H1 (cell line): ENCODE data around the gene MAD2L1BP. TPM values are rescaled to one million over a fixed set of nuclear protein-coding genes. Genes with fewer than 3 reads are reported as not detected.

Experiments used
- ATF2 ChIP-seq: IDR thresholded peaks from 2 replicates; pipeline ENCODE4 v1.6.1; 2012; ENCODE audit warnings: low read length, inconsistent platforms
- BRCA1 ChIP-seq: IDR thresholded peaks from 2 replicates; pipeline ENCODE4 v1.6.1; 2012; ENCODE audit warnings: low read depth, low read length, improper control_type of control experiment
- CTCF ChIP-seq, 3 experiments: IDR thresholded peaks; 1 replicate in 2 of 3; 2 replicates in 1 of 3; pipeline versions ENCODE4 v1.5.1 to v1.6.1; 2011; ENCODE audit warnings: low read length in 3 of 3, mild to moderate bottlenecking in 3 of 3, inconsistent platforms in 2 of 3, low read depth in 1 of 3, moderate library complexity in 1 of 3; ENCODE audit not compliant: insufficient read depth in 1 of 3; ENCODE audit errors: control extremely low read depth in 1 of 3
- EGR1 ChIP-seq: IDR thresholded peaks from 2 replicates; pipeline ENCODE4 v1.6.1; 2011; ENCODE audit warnings: low read depth, low read length, borderline replicate concordance
- HDAC2 ChIP-seq, 2 experiments: fragments of 300-600 bp in 1 of 2; sonication (generic) in 1 of 2; IDR thresholded peaks; 2 replicates each; pipeline ENCODE4 v1.6.1; 2011 to 2012; ENCODE audit warnings: low read depth in 2 of 2, low read length in 2 of 2, mild to moderate bottlenecking in 2 of 2, moderate library complexity in 2 of 2, borderline replicate concordance in 1 of 2, inconsistent platforms in 1 of 2
- KDM1A ChIP-seq: fragments of 200-600, 300-600 bp; sonication (generic); IDR thresholded peaks from 2 replicates; pipeline ENCODE4 v1.7.1; 2016; ENCODE audit warnings: mild to moderate bottlenecking, low read length, borderline replicate concordance
- SP1 ChIP-seq: IDR thresholded peaks from 2 replicates; pipeline ENCODE4 v1.6.1; 2011; ENCODE audit warnings: low read depth, low read length
- TAF7 ChIP-seq: optimal IDR thresholded peaks from 2 replicates; pipeline ENCODE3; 2011; ENCODE audit warnings: low read depth, mild to moderate bottlenecking, inconsistent platforms, low read length, moderate library complexity, borderline replicate concordance
- polyA plus RNA-seq, 7 experiments: library from polyadenylated mRNA; depleted of rRNA in 3 of 7; stranded (reverse) in 5 of 7; unstranded in 2 of 7; fragments of >200 nt in 5 of 7; fragments of 200-250 nt in 2 of 7; gene quantifications; 1 replicate in 5 of 7; 2 replicates in 1 of 7; 4 replicates in 1 of 7; pipeline versions ENCODE4 v1.2.1 to v1.2.3, GENCODE V29; 2011 to 2013; ENCODE audit warnings: missing spikeins in 2 of 7, mixed read lengths in 2 of 7
- total RNA-seq: library from RNA; stranded (reverse); fragmentation: NEBNext Ultra II Directional; extraction: Animal tissue kit (Norgen Biotek cat#: 25700); gene quantifications from 2 replicates; pipeline ENCODE4 v1.2.1, GENCODE V29; 2021

Gene MAD2L1BP
- total and polyA plus RNA-seq, 2 of the 8 experiments (the other 6 are each of a cell fraction or from before 2014, with no cell fraction given) = 35.5 to 70.0 TPM

GRCh38 chr6:43606019-43606418 lies 29.6 kb upstream of the MAD2L1BP start (continued):
- TF ChIP-seq BRCA1 = no peak
- no peak for TF ChIP-seq SP1
- no peak for TF ChIP-seq TAF7
- TF ChIP-seq EGR1 = no peak
- no peak for TF ChIP-seq HDAC2 (IDR thresholded peaks at IDR 0.05; ENCODE audit: borderline replicate concordance in 1 of 2, low read depth in 2 of 2, low read length in 2 of 2)
- no peak for TF ChIP-seq CTCF (IDR thresholded peaks at IDR 0.05; ENCODE audit: control extremely low read depth in 1 of 3, insufficient read depth in 1 of 3, low read depth in 1 of 3, low read length in 3 of 3)
- TF ChIP-seq ATF2 = no peak
- TF ChIP-seq KDM1A = no peak
